ENCODE data around the gene RPTOR.

DNA sequence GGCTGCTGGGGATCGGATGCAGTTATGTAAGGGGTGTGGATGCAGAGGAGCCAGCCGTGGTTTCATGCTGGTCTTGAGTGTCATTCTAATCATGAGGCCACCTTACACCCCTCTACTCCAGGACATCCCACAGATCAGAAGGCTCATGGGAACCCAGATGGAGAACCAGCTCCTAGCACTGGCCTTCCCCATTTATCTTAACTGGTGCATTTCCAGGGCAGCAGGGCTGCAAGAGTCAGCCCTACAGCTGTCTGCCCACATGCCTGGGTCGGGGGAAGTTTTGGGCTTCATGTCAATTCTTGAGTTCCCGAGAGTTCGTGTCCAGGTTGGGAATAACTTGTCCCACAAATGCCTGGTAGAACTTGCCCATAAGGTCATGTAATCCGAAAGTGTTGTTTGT is 29.1 kb downstream of the RPTOR start:
- TF ChIP-seq, protein P1, sequence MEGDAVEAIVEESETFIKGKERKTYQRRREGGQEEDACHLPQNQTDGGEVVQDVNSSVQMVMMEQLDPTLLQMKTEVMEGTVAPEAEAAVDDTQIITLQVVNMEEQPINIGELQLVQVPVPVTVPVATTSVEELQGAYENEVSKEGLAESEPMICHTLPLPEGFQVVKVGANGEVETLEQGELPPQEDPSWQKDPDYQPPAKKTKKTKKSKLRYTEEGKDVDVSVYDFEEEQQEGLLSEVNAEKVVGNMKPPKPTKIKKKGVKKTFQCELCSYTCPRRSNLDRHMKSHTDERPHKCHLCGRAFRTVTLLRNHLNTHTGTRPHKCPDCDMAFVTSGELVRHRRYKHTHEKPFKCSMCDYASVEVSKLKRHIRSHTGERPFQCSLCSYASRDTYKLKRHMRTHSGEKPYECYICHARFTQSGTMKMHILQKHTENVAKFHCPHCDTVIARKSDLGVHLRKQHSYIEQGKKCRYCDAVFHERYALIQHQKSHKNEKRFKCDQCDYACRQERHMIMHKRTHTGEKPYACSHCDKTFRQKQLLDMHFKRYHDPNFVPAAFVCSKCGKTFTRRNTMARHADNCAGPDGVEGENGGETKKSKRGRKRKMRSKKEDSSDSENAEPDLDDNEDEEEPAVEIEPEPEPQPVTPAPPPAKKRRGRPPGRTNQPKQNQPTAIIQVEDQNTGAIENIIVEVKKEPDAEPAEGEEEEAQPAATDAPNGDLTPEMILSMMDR (IDR thresholded peaks at IDR 0.05; ENCODE audit: insufficient read depth, low read depth, low read length) = no peak
- no peak for TF ChIP-seq EZH2 (IDR thresholded peaks at IDR 0.05; ENCODE audit: insufficient read depth, low read length)
